ENCODE results near the gene CNTN2.

- no peak for TF ChIP-seq CTCF (IDR thresholded peaks at IDR 0.05 in 8 of 11, conservative IDR thresholded peaks at IDR 0.05 in 3 of 11)
- TF ChIP-seq POLR2AphosphoS5 (IDR thresholded peaks at IDR 0.05) = no peak
Measured at GRCh38 chr1:205025239-205025638, 17.8 kb upstream of the CNTN2 start.

Measured in spleen (tissue), 7 donors.